Neural crest cell (in vitro differentiated cells): ENCODE results near the gene TMEM151A. TPM values are rescaled to one million over a fixed set of nuclear protein-coding genes. Genes with fewer than 3 reads are reported as not detected.
A peak's percentile ranks its signal among the peaks of the same experiment; 100 is the strongest.

Experiments
- DNase-seq: peaks from one replicate; pipeline ENCODE4 v3.0.0; 2021; ENCODE audit warnings: low read depth, mixed read lengths, low spot score
- H3K27ac Mint-ChIP-seq: one replicate; pipeline ENCODE4 v1.8.0; 2021; ENCODE audit warnings: mild to moderate bottlenecking, mixed read lengths; ENCODE audit not compliant: unreplicated experiment
- H3K27me3 Mint-ChIP-seq: 2 replicates; pipeline ENCODE4 v1.8.0; 2021; ENCODE audit warnings: low read depth, mild to moderate bottlenecking, mixed read lengths
- H3K36me3 Mint-ChIP-seq: 2 replicates; pipeline ENCODE4 v1.8.0; 2021; ENCODE audit warnings: low read depth, mild to moderate bottlenecking, mixed read lengths
- H3K4me1 Mint-ChIP-seq: 2 replicates; pipeline ENCODE4 v1.8.0; 2021; ENCODE audit warnings: mixed read lengths
- H3K4me3 Mint-ChIP-seq: one replicate; pipeline ENCODE4 v1.8.0; 2021; ENCODE audit warnings: mild to moderate bottlenecking, mixed read lengths
- H3K9me3 Mint-ChIP-seq: 2 replicates; pipeline ENCODE4 v1.8.0; 2021; ENCODE audit warnings: mixed read lengths
- total RNA-seq: library from RNA; stranded (reverse); gene quantifications from 2 replicates; pipeline ENCODE4 v1.2.1, GENCODE V29; 2021
- TF ChIP-seq, protein P1 (sequence below): fragments of 200-600 bp; sonication (generic); conservative IDR thresholded peaks from 2 replicates; pipeline ENCODE4 v1.5.0; 2021; ENCODE audit warnings: antibody characterized with exemption, mild to moderate bottlenecking

TMEM151A gene
- total RNA-seq, 1 donor from 2014 or later, result 1.0 TPM

DNA sequence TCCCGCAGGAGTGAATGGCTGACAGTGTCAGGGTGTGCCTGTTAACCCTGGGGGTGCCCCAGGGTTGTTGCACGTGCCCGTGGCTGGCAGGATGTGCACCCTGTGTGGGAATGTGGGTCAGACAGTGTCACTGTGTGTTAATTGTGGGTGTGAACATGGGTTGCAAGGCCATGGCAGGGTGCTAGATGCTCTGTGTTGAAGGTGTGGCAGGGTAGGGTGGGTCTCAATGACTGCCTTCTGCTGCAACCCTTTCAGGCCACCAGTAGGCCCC lies 36.3 kb downstream of the TMEM151A start:
- H3K4me3 Mint-ChIP-seq, result no peak overlapping the region
- H3K27ac Mint-ChIP-seq, result no peak overlapping the region
- TF ChIP-seq, protein P1, sequence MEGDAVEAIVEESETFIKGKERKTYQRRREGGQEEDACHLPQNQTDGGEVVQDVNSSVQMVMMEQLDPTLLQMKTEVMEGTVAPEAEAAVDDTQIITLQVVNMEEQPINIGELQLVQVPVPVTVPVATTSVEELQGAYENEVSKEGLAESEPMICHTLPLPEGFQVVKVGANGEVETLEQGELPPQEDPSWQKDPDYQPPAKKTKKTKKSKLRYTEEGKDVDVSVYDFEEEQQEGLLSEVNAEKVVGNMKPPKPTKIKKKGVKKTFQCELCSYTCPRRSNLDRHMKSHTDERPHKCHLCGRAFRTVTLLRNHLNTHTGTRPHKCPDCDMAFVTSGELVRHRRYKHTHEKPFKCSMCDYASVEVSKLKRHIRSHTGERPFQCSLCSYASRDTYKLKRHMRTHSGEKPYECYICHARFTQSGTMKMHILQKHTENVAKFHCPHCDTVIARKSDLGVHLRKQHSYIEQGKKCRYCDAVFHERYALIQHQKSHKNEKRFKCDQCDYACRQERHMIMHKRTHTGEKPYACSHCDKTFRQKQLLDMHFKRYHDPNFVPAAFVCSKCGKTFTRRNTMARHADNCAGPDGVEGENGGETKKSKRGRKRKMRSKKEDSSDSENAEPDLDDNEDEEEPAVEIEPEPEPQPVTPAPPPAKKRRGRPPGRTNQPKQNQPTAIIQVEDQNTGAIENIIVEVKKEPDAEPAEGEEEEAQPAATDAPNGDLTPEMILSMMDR, result no peak
- H3K9me3 Mint-ChIP-seq, result peaks cover 8% of the 10 kb centered on the region
- H3K4me1 Mint-ChIP-seq, result peaks cover 41% of the 10 kb centered on the region
- H3K27me3 Mint-ChIP-seq, result no peaks in the 10 kb centered on the region
- H3K36me3 Mint-ChIP-seq, result no peaks in the 10 kb centered on the region
- DNase-seq, result no peak

DNA sequence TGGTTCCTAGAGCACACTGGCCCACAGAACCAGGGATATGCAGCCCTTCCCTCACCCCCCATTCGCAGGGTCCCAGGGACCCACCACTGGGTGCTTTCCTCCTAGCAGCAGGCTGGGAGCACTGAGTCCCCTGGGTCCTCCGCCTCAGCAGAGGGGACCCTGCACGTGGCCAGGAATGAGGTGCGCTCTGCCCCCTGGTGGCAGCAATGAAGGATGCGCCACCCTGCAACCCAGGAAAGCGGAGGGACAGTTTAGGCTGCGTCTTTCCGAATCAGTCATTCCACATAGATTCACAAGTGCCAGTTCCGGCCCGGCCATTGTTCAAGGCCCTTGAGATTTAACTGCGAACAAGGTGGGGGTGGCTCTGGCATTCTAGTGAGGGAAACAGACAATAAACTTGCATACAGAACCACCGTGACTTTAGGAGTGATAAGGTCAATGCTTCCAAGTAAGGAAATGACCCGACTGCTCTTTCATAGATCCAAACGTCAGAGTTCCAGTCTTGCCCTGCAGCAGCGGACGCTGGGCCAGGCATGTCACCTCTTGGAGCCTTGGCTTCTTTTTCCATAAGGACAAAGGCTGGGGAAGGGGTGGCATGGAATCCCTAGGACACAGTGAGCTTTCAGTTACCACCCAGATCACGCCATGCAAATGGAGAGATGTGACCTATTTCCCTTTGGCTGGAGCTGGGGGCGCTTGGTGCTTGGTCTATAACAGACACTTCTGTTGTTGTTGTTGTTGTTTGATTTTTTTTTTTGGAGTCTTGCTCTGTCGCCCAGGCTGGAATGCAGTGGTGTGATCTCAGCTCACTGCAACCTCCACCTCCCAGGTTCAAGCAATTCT lies 36.8 kb downstream of the TMEM151A start:
- no peaks in the 10 kb centered on the region for H3K36me3 Mint-ChIP-seq
- peak; percentile 80 for DNase-seq
- H3K27me3 Mint-ChIP-seq, result no peaks in the 10 kb centered on the region
- H3K9me3 Mint-ChIP-seq, result peaks cover 2% of the 10 kb centered on the region
- peaks cover 35% of the 10 kb centered on the region for H3K4me1 Mint-ChIP-seq
- H3K4me3 Mint-ChIP-seq, result peak overlapping the region; percentile 68
- no peak overlapping the region for H3K27ac Mint-ChIP-seq
- TF ChIP-seq, protein P1, result peak; percentile 96

DNA sequence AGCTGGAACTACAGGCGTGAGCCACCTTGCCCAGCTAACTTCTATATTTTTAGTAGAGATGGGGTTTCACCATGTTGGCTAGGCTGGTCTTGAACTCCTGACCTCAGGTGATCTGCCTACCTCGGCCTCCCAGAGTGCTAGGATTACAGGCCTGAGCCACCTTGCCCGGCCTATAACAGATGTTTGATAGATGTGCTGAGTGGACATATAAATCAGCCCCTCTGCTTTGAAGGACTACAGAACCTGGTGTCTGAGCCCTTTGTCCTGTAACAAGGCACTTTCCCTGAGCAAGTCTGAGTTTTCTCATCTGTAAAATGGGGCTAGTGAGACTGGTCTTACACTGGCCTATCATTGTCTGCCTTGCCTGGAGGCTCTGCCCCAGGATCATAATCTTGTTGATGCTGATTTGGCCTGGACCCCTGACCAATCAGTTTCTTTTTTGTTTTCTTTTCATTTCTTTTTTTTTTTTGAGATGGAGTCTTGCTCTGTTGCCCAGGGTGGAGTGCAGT lies 37.5 kb downstream of the TMEM151A start:
- Mint-ChIP-seq H3K27ac (no peak overlapping the region), H3K4me1 (peaks cover 28% of the 10 kb centered on the region), H3K9me3 (no peaks in the 10 kb centered on the region), H3K27me3 (no peaks in the 10 kb centered on the region), H3K4me3 (no peak overlapping the region), H3K36me3 (no peaks in the 10 kb centered on the region)
- no peak for DNase-seq
- TF ChIP-seq, protein P1, result no peak

DNA sequence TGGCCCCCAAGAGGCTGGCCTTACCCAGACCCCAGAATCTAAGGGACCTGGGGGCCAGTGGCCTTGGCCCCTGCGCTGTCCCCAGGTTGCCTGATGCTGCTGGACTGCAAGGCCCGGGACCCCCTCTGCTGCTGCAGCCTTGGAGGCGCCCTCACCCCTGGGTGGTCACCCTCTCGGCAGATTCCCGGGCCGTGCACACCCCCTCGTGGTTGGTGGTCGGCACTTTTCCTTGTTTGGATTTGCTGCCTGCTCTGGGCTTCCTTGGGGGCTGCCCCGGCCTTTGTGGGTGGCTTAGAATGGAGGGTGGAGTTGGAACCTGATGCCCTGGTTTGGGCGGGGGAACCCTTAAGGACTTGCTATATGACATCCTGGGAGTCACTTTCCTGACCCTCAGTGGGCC lies 39.2 kb downstream of the TMEM151A start:
- DNase-seq, result no peak
- TF ChIP-seq, protein P1, result no peak
- H3K27me3 Mint-ChIP-seq, result no peaks in the 10 kb centered on the region
- no peaks in the 10 kb centered on the region for H3K36me3 Mint-ChIP-seq
- H3K4me3 Mint-ChIP-seq, result no peak overlapping the region
- H3K27ac Mint-ChIP-seq, result no peak overlapping the region
- H3K9me3 Mint-ChIP-seq, result no peaks in the 10 kb centered on the region
- peaks cover 25% of the 10 kb centered on the region for H3K4me1 Mint-ChIP-seq

DNA sequence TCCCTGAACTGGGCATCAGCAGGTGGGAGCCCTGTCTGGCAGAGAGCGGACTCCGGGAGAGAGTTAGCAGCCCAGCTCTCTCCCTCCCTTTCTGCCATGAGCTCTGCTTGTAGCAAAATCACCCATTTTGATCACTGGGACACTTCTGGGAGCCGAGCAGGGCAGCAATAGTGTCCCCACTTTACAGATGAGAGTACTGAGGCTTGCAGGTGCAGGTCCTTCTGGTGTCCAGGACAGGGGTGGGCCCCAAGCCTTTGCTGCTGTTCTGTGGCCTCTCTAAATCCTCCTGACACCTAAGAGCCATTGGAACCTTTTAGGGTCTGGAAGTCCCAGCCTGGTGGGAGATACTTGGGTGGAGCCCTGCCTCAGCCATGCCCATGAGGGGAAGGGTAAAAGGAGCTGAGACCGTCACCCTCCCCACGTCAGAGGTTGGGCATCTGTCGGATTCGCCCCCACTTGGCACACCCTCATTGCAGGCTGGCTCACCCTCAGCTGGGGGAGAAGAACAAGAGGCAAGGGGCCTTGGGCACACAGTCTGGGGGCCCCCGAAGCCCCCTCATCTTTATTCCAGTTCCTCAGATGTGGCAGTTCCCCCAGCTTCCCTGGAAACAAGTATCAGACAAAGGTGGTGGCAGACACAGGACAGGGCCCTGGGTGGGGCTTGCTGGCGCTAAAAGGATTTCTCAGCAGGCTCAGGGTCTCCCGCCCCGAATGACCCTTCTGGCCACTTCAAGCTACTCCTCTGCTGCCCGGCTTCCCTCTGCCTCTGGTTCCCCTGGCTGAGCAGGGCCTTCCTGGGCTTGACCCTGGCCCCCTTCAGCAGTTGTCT lies 40.1 kb downstream of the TMEM151A start:
- Mint-ChIP-seq H3K9me3 (no peaks in the 10 kb centered on the region), H3K27ac (no peak overlapping the region), H3K27me3 (no peaks in the 10 kb centered on the region), H3K4me3 (no peak overlapping the region), H3K4me1 (peaks cover 30% of the 10 kb centered on the region), H3K36me3 (no peaks in the 10 kb centered on the region)
- TF ChIP-seq, protein P1, result no peak
- DNase-seq, result no peak
